Measurements from ENCODE around the gene MITF.

MITF gene

DNA sequence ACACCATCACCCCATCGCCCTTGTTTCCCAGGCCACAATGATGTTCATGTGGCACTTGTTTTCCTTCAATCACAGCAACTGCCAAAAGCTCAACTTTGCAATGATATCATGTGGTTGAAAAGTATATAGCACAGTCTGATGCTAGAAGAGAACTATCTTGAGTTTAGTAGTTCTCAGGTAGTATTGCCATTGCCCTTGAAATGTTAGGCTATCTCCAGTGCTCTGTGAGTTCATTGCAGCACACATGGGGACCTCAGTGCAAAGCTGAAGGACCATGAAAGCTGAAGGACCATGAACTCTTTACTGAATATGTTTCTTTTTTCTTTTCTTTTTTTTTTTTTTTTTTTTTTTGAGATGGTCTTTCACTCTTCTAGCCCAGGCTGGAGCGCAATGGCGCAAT, 224.4 kb downstream of the MITF start:
- H3K27me3 ChIP-seq (ENCODE audit: control insufficient read depth, low read length): no peaks in the 10 kb centered on the region
- no peak overlapping the region for H3K4me2 ChIP-seq (ENCODE audit: low read length)
- H3K4me3 ChIP-seq (ENCODE audit: low read length): no peak overlapping the region
- H3K9me2 ChIP-seq (replicated peaks; ENCODE audit: control insufficient read depth, low read length): no peaks in the 10 kb centered on the region
- no peaks in the 10 kb centered on the region for H3K9me3 ChIP-seq (ENCODE audit: control insufficient read depth, insufficient read depth, low read length)
- no peaks in the 10 kb centered on the region for H3K36me3 ChIP-seq (ENCODE audit: control insufficient read depth, low read length)
- no peaks in the 10 kb centered on the region for H3K4me1 ChIP-seq (ENCODE audit: control insufficient read depth, low read length)
- H4K20me1 ChIP-seq (ENCODE audit: control insufficient read depth, insufficient read depth, low read depth, low read length): no peaks in the 10 kb centered on the region
- no peaks in the 10 kb centered on the region for H3K79me2 ChIP-seq (ENCODE audit: control insufficient read depth, low read length)
- no peak overlapping the region for H3K27ac ChIP-seq (ENCODE audit: low read depth, low read length)
- H3F3A ChIP-seq (ENCODE audit: control insufficient read depth, insufficient read depth): no peaks in the 10 kb centered on the region
- TF ChIP-seq EZH2phosphoT487 (IDR thresholded peaks at IDR 0.05; ENCODE audit: borderline replicate concordance, low read length): no peak
- TF ChIP-seq, protein P1, sequence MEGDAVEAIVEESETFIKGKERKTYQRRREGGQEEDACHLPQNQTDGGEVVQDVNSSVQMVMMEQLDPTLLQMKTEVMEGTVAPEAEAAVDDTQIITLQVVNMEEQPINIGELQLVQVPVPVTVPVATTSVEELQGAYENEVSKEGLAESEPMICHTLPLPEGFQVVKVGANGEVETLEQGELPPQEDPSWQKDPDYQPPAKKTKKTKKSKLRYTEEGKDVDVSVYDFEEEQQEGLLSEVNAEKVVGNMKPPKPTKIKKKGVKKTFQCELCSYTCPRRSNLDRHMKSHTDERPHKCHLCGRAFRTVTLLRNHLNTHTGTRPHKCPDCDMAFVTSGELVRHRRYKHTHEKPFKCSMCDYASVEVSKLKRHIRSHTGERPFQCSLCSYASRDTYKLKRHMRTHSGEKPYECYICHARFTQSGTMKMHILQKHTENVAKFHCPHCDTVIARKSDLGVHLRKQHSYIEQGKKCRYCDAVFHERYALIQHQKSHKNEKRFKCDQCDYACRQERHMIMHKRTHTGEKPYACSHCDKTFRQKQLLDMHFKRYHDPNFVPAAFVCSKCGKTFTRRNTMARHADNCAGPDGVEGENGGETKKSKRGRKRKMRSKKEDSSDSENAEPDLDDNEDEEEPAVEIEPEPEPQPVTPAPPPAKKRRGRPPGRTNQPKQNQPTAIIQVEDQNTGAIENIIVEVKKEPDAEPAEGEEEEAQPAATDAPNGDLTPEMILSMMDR (IDR thresholded peaks at IDR 0.05; ENCODE audit: low read depth, low read length, poor library complexity, severe bottlenecking): no peak

DNA sequence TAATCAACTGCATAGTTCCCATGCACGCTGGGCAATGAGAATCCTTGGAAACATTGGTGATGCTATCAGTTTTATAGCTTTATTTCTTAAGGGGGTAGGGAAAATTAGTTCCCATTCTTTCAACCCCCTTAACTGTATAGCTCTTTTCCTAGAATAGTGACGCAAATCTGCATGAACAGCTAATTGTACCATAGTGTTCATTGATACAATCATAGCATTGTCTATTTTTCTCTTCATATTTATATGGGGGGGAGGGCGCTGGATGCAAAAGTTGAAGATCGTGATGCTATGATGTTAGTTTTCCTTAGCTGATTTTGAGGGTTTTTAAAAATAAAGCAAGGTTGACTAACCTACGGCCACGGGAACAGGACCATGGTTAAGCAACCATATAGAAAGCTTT, 227.9 kb downstream of the MITF start:
- Histone ChIP-seq H3K27ac (ENCODE audit: low read depth, low read length) (no peak overlapping the region), H3K4me3 (ENCODE audit: low read length) (no peak overlapping the region), H3K9me3 (ENCODE audit: control insufficient read depth, insufficient read depth, low read length) (no peaks in the 10 kb centered on the region), H3K9me2 (replicated peaks; ENCODE audit: control insufficient read depth, low read length) (no peaks in the 10 kb centered on the region; the same call in 1 of the 2 replicates), H3F3A (ENCODE audit: control insufficient read depth, insufficient read depth) (no peaks in the 10 kb centered on the region), H3K36me3 (ENCODE audit: control insufficient read depth, low read length) (no peaks in the 10 kb centered on the region), H4K20me1 (ENCODE audit: control insufficient read depth, insufficient read depth, low read depth, low read length) (no peaks in the 10 kb centered on the region), H3K79me2 (ENCODE audit: control insufficient read depth, low read length) (no peaks in the 10 kb centered on the region), H3K27me3 (ENCODE audit: control insufficient read depth, low read length) (no peaks in the 10 kb centered on the region), H3K4me2 (ENCODE audit: low read length) (no peak overlapping the region), H3K4me1 (ENCODE audit: control insufficient read depth, low read length) (no peaks in the 10 kb centered on the region)
- no peak for TF ChIP-seq EZH2phosphoT487 (IDR thresholded peaks at IDR 0.05; ENCODE audit: borderline replicate concordance, low read length)
- TF ChIP-seq, protein P1 (IDR thresholded peaks at IDR 0.05; ENCODE audit: low read depth, low read length, poor library complexity, severe bottlenecking): no peak

- no peaks in the 10 kb centered on the region for H4K20me1 ChIP-seq (ENCODE audit: control insufficient read depth, insufficient read depth, low read depth, low read length)
- H3K27me3 ChIP-seq (ENCODE audit: control insufficient read depth, low read length): no peaks in the 10 kb centered on the region
- H3K79me2 ChIP-seq (ENCODE audit: control insufficient read depth, low read length): no peaks in the 10 kb centered on the region
- no peaks in the 10 kb centered on the region for H3K36me3 ChIP-seq (ENCODE audit: control insufficient read depth, low read length)
- H3K4me1 ChIP-seq (ENCODE audit: control insufficient read depth, low read length): no peaks in the 10 kb centered on the region
- H3K4me2 ChIP-seq (ENCODE audit: low read length): no peak overlapping the region
- no peak for TF ChIP-seq EZH2phosphoT487 (IDR thresholded peaks at IDR 0.05; ENCODE audit: borderline replicate concordance, low read length)
- TF ChIP-seq, protein P1 (IDR thresholded peaks at IDR 0.05; ENCODE audit: low read depth, low read length, poor library complexity, severe bottlenecking): no peak
- H3K9me3 ChIP-seq (ENCODE audit: control insufficient read depth, insufficient read depth, low read length): no peaks in the 10 kb centered on the region
- H3F3A ChIP-seq (ENCODE audit: control insufficient read depth, insufficient read depth): no peaks in the 10 kb centered on the region
- no peaks in the 10 kb centered on the region; the same call in 1 of the 2 replicates for H3K9me2 ChIP-seq (replicated peaks; ENCODE audit: control insufficient read depth, low read length)
- H3K4me3 ChIP-seq (ENCODE audit: low read length): no peak overlapping the region
- no peak overlapping the region for H3K27ac ChIP-seq (ENCODE audit: low read depth, low read length)
These were observed 231.6 kb downstream of the MITF start for GRCh38 chr3:69970827-69971226.
